Skeletal muscle tissue (tissue), 4 donors: ENCODE data around the gene MMP3. TPM values are rescaled to one million over a fixed set of nuclear protein-coding genes. Genes with fewer than 3 reads are reported as not detected.

Source experiments
- H3K27ac ChIP-seq: one replicate; pipeline ENCODE4 v1.7.0; 2013; ENCODE audit warnings: mild to moderate bottlenecking, low read depth, low read length, inconsistent platforms
- H3K27me3 ChIP-seq, 3 donors: one replicate each; pipeline ENCODE4 v1.7.0; 2013; ENCODE audit warnings: low read length in 3 of 3; ENCODE audit not compliant: control insufficient read depth in 3 of 3, insufficient read depth in 3 of 3
- H3K36me3 ChIP-seq, 3 donors: one replicate each; pipeline ENCODE4 v1.7.0; 2013; ENCODE audit warnings: low read length in 3 of 3; ENCODE audit not compliant: control insufficient read depth in 3 of 3, insufficient read depth in 3 of 3
- H3K4me1 ChIP-seq, 3 donors: one replicate each; pipeline ENCODE4 v1.7.0; 2013; ENCODE audit warnings: low read length in 3 of 3, mild to moderate bottlenecking in 3 of 3; ENCODE audit not compliant: control insufficient read depth in 3 of 3, insufficient read depth in 3 of 3
- H3K4me3 ChIP-seq, 3 donors: one replicate each; pipeline ENCODE4 v1.7.0; 2013; ENCODE audit warnings: low read length in 3 of 3
- H3K9ac ChIP-seq, 3 donors: one replicate each; pipeline ENCODE4 v1.7.0; 2013; ENCODE audit warnings: low read length in 3 of 3, mild to moderate bottlenecking in 3 of 3, moderate library complexity in 2 of 3, low read depth in 1 of 3
- H3K9me3 ChIP-seq, 3 donors: one replicate each; pipeline ENCODE4 v1.7.0; 2013; ENCODE audit warnings: low read length in 3 of 3; ENCODE audit not compliant: control insufficient read depth in 3 of 3
- total RNA-seq: library from RNA; depleted of rRNA; stranded (reverse); fragments of >200 nt; gene quantifications from one replicate; pipeline ENCODE4 v1.2.3, GENCODE V29; 2014
- donor health status: Osteomylitis.

Gene MMP3
- total RNA-seq, 1 donor from 2014 or later: not detected

GRCh38 chr11:102813484-102813883 lies 29.9 kb downstream of the MMP3 start:
- no peaks in the 10 kb centered on the region for H3K9me3 ChIP-seq
- no peaks in the 10 kb centered on the region for H3K27me3 ChIP-seq
- no peaks in the 10 kb centered on the region for H3K4me1 ChIP-seq
- no peak overlapping the region for H3K9ac ChIP-seq
- H3K36me3 ChIP-seq: no peaks in the 10 kb centered on the region
- no peak overlapping the region for H3K27ac ChIP-seq
- H3K4me3 ChIP-seq: no peak overlapping the region

DNA sequence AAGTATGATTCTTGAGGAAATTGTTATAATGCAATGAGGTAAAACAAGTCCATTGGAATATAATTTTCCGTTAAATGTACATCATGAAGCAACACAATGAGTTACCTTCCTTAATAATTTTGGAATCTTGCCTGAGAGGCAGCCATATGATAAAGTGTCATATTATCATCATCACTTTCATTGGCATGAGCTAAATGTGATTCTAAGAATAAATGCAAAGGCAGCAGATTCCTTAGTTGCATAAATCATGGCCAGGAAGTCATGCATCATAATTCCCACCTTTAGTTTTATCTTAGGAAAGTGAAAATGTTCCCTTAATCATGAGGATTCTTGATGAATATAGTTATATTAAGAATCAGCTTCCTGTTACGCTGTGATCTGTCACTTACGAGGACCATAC lies 31.2 kb downstream of the MMP3 start:
- Histone ChIP-seq H3K36me3 (no peaks in the 10 kb centered on the region), H3K4me3 (no peak overlapping the region), H3K27ac (no peak overlapping the region), H3K27me3 (no peaks in the 10 kb centered on the region), H3K9me3 (no peaks in the 10 kb centered on the region), H3K4me1 (no peaks in the 10 kb centered on the region), H3K9ac (no peak overlapping the region)

GRCh38 chr11:102810950-102811660 lies 32.3 kb downstream of the MMP3 start:
- no peaks in the 10 kb centered on the region for H3K9me3 ChIP-seq
- H3K27me3 ChIP-seq: no peaks in the 10 kb centered on the region
- no peak overlapping the region for H3K9ac ChIP-seq
- no peaks in the 10 kb centered on the region for H3K4me1 ChIP-seq
- H3K27ac ChIP-seq: no peak overlapping the region
- H3K4me3 ChIP-seq: no peak overlapping the region
- H3K36me3 ChIP-seq: no peaks in the 10 kb centered on the region

DNA sequence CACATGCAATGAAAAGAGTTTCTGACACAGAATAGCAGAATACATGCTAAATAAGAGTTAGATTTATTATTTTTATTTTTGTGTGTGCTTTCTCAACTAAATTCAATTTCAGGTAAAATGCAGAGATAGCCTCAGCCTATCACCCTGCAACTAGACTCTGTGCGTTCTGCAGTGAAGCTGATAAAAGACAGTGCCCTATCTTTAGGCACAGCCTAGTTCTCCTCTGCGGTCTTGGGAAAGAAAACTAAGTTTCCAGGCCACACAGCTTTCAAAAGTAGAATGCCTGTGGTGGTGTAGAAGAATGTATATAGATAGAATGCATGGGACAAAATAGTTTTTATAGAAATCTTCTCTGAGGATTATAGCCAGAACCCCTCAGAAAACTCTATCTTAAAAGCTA lies 33.4 kb downstream of the MMP3 start:
- Histone ChIP-seq H3K27me3 (no peaks in the 10 kb centered on the region), H3K9ac (no peak overlapping the region), H3K4me3 (no peak overlapping the region), H3K4me1 (no peaks in the 10 kb centered on the region), H3K27ac (no peak overlapping the region), H3K36me3 (no peaks in the 10 kb centered on the region), H3K9me3 (no peaks in the 10 kb centered on the region)

- no peaks in the 10 kb centered on the region for H3K36me3 ChIP-seq
- no peaks in the 10 kb centered on the region for H3K9me3 ChIP-seq
- H3K27ac ChIP-seq: no peak overlapping the region
- no peaks in the 10 kb centered on the region for H3K4me1 ChIP-seq
- no peak overlapping the region for H3K4me3 ChIP-seq
- no peaks in the 10 kb centered on the region for H3K27me3 ChIP-seq
- H3K9ac ChIP-seq: no peak overlapping the region
Observed at GRCh38 chr11:102807921-102808320, 35.5 kb downstream of the MMP3 start.

- no peak overlapping the region for H3K4me3 ChIP-seq
- H3K27ac ChIP-seq: no peak overlapping the region
- H3K9ac ChIP-seq: no peak overlapping the region
- no peaks in the 10 kb centered on the region for H3K27me3 ChIP-seq
- H3K4me1 ChIP-seq: no peaks in the 10 kb centered on the region
- no peaks in the 10 kb centered on the region for H3K36me3 ChIP-seq
- H3K9me3 ChIP-seq: no peaks in the 10 kb centered on the region
Observed at GRCh38 chr11:102806296-102806695, 37.1 kb downstream of the MMP3 start.

DNA sequence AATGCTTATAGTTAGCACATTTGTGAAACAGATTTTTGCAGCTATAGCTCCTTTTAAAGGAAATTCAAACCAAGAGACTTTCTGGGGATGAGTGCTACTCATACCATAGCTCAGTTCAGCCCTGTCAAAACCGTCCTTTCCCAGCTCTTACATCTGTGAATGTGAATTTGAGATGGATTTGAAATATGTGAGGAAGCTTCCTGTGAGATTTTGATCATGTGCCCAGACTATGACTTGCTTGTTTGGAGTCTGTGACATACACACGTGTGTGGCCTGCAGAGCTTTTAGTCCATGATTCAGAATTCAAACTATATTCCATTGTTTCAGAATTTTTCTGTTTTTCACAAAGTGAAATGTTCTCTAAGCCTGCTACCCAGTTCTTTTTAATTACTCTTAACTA lies 41.1 kb downstream of the MMP3 start:
- H3K27ac ChIP-seq: no peak overlapping the region
- no peaks in the 10 kb centered on the region for H3K4me1 ChIP-seq
- H3K36me3 ChIP-seq: no peaks in the 10 kb centered on the region
- no peaks in the 10 kb centered on the region for H3K9me3 ChIP-seq
- H3K9ac ChIP-seq: no peak overlapping the region
- H3K4me3 ChIP-seq: no peak overlapping the region
- H3K27me3 ChIP-seq: no peaks in the 10 kb centered on the region

DNA sequence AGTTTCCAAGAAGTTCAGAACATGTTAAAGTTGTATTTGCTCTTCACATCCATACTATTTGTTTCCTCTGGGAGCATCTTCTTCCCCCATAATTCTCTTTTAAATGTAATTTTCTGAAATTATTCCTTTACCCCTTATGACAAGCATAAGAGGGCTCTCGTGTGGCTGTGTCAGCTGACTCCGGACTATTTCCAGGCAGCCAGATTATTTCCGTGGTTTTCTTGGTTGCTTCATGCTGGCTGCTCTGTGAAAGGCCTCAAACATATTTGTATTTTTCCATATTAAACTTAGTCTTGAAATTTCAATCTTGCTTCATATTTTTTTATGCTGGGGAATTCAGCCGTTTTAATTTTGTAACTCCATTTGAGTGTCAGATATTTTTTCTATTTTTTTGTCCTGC lies 42.6 kb downstream of the MMP3 start:
- Histone ChIP-seq H3K9me3 (no peaks in the 10 kb centered on the region), H3K27ac (peak overlapping the region; percentile 7), H3K9ac (no peak overlapping the region)

GRCh38 chr11:102799681-102800340 lies 43.6 kb downstream of the MMP3 start:
- no peaks in the 10 kb centered on the region for H3K4me1 ChIP-seq
- no peak overlapping the region for H3K27ac ChIP-seq
- H3K27me3 ChIP-seq: no peaks in the 10 kb centered on the region
- no peaks in the 10 kb centered on the region for H3K9me3 ChIP-seq
- H3K36me3 ChIP-seq: no peaks in the 10 kb centered on the region
- no peak overlapping the region for H3K4me3 ChIP-seq
- no peak overlapping the region for H3K9ac ChIP-seq

More for the DNA sequence above, 42.6 kb downstream of the MMP3 start:
- Histone ChIP-seq H3K27me3 (no peaks in the 10 kb centered on the region), H3K4me1 (no peaks in the 10 kb centered on the region), H3K4me3 (no peak overlapping the region), H3K36me3 (no peaks in the 10 kb centered on the region)

DNA sequence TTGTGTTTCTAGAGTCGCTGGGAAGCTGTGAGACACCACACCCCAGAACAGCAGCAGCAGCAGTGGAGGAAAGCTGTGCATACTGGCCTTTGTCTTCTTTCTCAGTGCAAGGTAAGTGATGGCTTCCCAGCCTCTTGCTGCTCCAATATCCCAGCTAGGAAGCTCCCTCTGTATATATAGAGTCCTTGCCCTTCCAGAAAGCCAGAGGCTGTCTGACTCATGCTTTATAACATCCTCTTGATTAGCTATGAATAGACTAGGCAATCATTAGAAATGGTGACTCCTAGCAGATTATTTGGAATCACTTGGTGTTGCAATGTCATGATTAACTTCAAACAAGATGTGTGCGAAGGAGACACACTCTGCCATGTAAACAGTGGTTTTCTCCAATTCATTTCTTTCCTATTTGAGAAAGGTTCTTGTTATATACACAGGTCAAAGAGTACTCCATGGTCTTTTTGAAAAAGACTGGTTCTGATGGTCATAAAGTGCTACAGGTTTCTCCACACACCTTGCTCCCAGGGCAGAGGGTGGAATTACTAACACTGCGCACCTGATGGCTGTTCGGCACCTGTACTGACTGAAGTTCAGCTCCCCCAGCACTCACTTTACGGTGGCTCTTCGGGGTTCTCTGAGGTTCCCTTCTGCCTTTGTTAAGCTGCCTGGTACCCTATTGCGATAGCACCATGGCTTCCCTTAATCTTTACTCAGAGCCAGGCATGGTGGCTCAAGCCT lies 45.2 kb downstream of the MMP3 start, which contains the start of gene MMP1:
TSS of gene MMP1 (minus strand) at position 149 of the 735 bp plus-strand sequence. CDS start at position 81, 68 bp downstream.
- Histone ChIP-seq H3K9me3 (no peaks in the 10 kb centered on the region), H3K36me3 (no peaks in the 10 kb centered on the region), H3K27me3 (no peaks in the 10 kb centered on the region), H3K4me1 (no peaks in the 10 kb centered on the region), H3K27ac (no peak within 1 kb of the TSS), H3K4me3 (no peak within 1 kb of the TSS), H3K9ac (no peak within 1 kb of the TSS)
